Measurements from ENCODE around the gene PLAGL2.
"Not testable (repeated sequence)": the region's sequence is repeated elsewhere in the genome, so short reads cannot be mapped to it uniquely, and the experiment has no call there.

Gene PLAGL2

GRCh38 chr20:32204205-32205109 lies 3.1 kb downstream of the PLAGL2 start:
- DNase-seq (ENCODE audit: low spot score), result no peak

DNA sequence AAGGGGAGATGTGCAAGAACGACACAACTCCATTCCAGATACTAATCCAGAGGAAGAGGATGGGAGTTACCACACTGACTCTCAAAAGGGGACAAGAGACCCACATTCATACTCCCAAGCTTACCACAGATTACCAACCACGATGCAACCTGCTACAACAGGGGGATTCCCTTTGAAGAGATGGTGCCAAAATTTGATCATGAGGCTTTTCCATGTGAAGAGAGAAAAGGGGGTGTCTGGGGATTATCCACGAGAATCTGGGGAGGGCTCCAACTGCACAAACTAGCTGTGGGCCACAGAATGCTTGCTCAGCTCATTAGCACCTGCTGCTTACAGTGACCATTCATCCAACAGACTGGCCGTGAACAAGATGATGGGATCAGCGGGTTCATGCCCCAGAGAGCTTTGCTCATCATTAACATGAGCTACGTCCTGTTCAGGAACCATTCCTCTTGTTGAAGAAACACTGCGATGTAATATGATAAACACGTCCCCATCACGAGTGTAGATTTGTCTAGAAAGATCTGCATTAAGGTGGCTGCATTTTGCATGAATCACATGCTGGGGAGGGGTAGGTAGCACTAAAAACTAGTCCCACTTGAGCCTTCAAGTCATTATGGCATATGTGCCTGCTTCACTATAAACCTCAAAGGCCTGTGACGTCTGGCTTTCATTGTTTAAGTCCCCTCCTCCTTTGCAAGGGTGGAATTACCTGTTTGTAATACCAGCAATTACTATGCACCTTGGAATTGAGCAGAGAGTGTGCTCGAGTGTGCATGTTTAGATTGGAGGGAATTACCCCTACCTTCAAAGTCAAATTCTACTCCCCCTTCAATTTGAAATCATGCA lies 4.0 kb downstream of the PLAGL2 start:
- no peak for DNase-seq (ENCODE audit: low spot score)

DNA sequence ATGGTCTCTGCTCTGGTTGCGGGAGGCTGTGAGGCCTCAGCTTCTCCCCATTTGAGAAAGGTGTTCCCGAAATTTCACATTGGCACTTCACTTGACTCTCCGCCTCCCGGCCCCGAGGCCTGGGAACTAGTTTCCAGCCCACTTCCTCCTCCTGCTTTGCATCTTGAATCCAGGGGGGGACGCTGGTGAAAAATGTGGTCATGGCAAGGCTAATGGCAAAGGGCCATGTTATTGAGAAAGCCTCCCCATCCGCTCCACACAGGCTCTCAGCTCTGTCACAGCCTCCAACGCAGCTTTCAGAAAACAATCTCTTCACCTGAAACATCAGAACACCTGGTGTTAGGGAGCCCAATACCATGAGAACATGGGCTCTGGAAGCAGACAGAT lies 5.6 kb downstream of the PLAGL2 start:
- no peak for DNase-seq (ENCODE audit: low spot score)

GRCh38 chr20:32201296-32201976 lies 6.1 kb downstream of the PLAGL2 start:
- DNase-seq (ENCODE audit: low spot score), result no peak

- DNase-seq (ENCODE audit: low spot score), result peak; percentile 68
These were observed 8.5 kb downstream of the PLAGL2 start for GRCh38 chr20:32199006-32199405.

DNA sequence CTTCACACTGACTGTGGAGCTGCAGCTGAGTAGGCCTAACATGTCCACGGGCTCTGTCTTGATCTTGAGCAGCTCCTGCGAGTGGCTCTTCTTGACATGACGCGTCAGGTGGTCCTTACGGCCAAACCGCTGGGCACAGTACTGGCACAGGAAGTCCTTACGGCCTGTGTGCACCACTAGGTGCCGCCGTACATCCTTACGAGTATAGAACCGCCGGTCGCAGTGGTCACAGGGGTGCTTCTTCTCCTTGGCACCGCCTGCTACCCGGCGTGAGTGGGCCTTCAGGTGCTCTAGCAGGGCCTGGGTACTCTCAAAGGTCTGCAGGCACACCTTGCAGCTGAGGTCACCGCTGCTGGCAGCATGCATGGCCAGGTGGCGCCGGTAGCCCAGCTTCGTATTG lies 10.4 kb downstream of the PLAGL2 start:
- DNase-seq (ENCODE audit: low spot score), result not testable (repeated sequence)

DNA sequence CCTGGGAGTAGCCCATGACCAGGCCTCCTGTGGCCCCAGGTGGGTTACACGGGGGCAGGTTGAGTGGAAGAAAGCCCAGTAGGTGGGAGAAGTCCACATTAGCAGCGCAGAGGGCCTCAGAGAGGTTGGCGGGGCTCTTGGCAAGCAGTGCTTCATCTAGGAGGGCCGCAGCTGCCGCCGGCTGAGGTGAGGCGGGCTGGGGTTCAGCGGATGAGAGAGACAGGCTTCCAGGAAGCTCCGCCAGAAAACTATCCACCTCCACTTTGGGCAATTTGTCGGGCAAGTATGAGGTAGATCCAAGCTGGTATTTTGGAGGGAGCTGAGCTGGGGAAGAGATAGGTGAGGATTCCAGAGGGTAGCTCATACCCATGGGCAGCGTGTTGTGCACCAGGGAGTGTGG lies 10.9 kb downstream of the PLAGL2 start:
- not testable (repeated sequence) for DNase-seq (ENCODE audit: low spot score)

DNA sequence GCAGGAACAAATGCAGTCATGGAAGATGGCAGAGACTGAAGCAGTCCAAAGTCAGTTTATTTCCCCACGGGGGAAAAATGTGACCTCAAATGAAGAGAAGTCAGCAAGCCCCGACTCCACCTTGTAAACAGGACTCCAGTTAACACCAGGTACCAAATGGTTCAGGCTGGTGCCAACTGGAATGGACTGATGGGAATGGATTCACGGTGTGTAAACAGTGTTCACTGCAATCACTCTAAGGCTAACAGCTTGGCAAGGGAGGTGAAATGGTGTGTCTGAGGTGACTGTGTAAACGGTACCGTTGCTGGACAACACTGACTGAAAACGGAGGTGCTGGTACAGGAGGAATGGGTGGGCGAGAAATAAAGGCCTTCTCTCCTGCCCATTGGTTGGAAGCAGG lies 12.0 kb downstream of the PLAGL2 start:
- DNase-seq (ENCODE audit: low spot score), result no peak

DNA sequence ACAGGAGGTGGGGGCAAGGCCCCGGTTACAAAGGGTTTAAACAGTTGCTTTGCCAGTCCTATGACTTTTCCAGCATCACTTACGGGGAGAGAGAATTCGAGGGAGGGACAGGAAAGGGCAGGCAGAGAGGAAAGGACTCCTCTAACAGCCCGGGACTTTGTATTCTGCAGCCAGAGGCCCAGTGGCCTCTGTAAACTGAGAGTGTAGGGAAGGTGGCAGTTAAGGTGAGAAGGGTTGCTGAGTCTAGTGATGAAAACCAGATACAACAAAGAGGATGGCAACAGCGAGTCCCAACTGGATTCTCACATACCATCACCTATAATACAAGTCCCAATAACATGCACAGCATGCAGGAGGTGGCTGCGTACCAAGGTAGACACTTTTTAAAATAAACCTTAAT lies 13.5 kb downstream of the PLAGL2 start:
- DNase-seq (ENCODE audit: low spot score), result no peak

GRCh38 chr20:32193336-32193735 lies 14.2 kb downstream of the PLAGL2 start:
- not testable (repeated sequence) for DNase-seq (ENCODE audit: low spot score)

DNA sequence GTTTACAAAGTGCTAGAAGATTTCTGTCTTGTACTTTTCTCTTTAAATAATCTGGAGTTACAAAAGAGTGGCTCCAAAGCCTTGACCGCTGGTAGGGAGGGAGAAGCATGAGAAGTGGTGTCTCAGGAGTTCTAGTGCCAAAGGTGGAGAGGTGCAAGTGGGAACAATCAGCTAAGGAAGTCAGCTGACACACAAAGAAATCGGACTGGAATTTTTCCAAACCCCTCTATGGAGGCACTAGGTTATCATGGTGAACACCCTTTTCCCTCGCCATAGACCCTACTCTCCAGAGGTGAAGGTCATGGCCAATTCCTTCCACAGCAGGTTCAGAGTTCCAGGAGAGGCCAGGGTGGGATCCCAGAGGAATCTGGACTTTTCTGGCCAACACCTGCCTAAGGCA lies 14.8 kb downstream of the PLAGL2 start:
- DNase-seq (ENCODE audit: low spot score), result no peak

DNA sequence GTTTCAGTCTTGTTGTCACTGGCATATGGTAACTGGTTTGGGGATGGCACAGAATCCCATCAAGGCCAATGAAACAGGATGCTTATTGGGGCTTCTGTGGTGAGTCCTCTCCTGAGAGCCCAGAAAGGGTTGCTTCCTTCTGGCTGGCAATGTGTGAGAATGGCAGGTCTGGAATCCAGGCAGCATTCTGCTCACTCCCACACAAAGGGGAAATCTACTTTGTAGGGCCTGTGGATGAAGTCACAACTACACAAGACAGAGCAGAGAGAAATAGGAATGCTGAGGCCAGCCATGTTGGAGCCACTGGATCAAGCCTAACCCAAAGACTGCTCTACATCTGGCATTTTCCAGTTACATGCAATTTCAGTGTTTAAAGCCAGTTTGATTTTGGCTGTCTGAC lies 15.7 kb downstream of the PLAGL2 start:
- no peak for DNase-seq (ENCODE audit: low spot score)

- no peak for DNase-seq (ENCODE audit: low spot score)
These were observed 16.1 kb downstream of the PLAGL2 start for GRCh38 chr20:32191422-32191821.

DNA sequence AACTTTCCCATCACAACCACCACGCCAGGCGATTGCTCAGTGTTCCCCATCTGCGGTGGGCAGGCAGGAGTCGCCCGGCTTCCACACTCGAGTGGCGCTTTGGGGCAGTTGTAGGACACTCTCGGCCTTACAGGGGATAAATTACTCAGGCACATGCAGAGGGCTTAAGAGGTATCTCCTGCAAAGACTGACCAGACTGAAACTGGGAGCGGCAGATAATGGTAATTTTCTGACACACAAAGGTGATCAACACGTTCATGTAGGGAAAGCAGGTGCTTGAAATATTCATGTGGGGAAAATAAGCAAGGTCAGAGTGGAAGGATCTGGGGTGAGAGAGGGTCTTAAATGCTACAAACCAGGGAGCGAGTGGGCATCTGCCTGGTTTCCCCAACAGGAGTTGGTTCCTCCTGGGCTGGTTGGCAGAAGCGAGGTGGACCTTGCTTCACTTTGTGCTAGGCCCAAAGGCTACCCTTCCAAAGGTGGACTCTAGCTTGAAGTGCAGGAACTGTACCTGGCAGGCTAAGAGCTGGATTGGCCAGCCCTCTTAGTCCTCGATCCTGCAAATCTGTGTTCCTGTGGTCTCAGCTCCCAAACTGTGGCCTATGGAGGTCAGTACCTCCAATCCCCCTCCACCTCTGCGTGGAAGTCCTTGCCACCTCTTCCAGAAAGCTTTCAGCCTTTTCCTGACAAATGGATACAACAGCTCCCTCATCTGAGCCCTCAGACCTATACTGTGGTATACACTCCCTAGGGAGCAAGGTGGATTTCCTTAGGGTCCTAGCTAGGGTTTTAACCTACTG lies 16.7 kb downstream of the PLAGL2 start:
- no peak for DNase-seq (ENCODE audit: low spot score)

GRCh38 chr20:32189691-32190615 lies 17.6 kb downstream of the PLAGL2 start:
- DNase-seq (ENCODE audit: low spot score), result no peak

DNA sequence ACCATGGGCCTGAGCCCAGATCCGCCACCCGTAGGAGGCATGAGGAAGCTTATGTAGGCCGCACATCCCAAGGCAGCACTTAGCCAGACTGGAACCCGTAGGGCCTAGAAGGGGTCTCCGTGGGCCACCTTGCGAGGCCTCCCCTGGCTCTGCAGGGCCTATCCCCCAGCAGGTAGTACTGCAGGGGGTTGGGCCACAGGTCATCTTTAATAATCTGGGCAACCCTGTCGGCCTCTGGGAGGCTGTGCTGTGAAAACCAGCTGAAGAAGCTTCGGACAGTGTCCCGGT lies 18.5 kb downstream of the PLAGL2 start:
- DNase-seq (ENCODE audit: low spot score), result no peak

- DNase-seq (ENCODE audit: low spot score), result no peak
These were observed 19.0 kb downstream of the PLAGL2 start for GRCh38 chr20:32188376-32189122.

DNA sequence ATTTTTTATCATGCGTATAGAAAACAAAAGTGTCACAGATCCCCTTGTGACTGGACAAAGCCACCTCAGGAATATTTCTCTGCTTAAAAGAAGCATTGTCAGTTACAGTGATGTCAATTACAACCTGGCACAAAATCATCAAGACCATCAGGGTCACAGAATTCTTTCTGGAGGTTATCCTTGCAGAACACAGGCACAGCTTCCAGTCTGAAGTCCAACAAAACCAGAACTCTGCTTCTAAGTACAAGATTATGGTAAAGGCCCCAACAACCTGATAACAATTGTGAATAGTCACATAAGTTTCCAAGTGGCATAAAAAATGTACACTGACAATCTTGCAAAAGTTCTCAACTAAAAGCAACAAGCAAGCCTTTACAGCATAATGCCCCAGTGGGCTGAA lies 21.0 kb downstream of the PLAGL2 start:
- DNase-seq (ENCODE audit: low spot score), result no peak

GRCh38 chr20:32184961-32185603 lies 22.5 kb downstream of the PLAGL2 start:
- no peak for DNase-seq (ENCODE audit: low spot score)

Data from putamen (tissue), 1 donor.